Renal pelvis (tissue), 4 donors: ENCODE results near the gene ZFHX3. TPM values are rescaled to one million over a fixed set of nuclear protein-coding genes. Genes with fewer than 3 reads are reported as not detected.
"Not testable (repeated sequence)": the region's sequence is repeated elsewhere in the genome, so short reads cannot be mapped to it uniquely, and the experiment has no call there.

Experiments used
- DNase-seq: peaks from one replicate; pipeline ENCODE4 v3.0.0-alpha.2; 2013
- polyA plus RNA-seq, 3 donors: library from polyadenylated mRNA; unstranded; fragments of 120-200 nt; gene quantifications; one replicate each; pipeline ENCODE4 v1.2.1, GENCODE V29; 2013; ENCODE audit not compliant: insufficient read length in 3 of 3

ZFHX3 gene
- polyA plus RNA-seq, 3 donors, result 17.6 to 24.2 (median 23.3) TPM

DNA sequence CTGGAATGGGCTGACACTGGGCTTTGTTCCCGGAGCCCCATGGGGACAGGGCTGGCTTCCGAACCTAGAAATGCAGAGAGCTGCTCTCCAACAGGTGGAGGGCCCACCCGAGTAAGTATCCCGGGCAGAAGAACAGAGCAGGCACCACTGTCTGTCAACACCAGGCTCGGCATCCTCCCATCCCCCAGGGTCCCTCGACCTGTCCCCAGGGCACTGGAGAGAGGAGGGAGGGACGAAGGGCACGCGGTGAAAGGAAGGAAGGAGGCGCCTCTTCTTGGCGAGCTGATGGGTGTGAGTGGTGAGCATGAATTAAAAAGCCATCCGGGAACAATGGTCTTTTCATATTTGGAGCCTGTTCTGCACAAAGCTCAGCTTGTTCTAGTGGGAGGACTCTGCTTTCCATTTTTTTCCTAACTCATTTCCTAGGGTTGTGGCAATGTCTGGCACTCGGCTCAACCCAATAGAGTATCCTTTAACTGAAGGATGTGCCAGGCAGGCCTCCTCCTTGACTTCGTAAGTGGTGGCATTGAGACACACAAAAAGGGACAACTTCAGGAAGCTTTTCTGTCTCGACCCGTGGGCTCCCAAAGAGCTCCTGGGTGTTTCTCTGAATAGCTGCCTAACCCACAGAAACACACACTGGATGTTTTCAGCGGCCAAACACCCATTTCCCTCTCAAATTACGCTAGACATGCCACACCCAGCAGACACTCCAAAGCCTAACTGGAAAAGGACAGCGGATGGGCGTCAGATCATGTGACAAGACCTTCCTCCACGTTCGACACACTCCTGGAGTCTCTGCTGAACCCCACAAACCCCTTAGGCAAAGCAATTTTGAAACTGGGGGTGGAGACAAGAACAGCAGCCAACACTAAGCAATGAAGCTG, 47.7 kb downstream of the ZFHX3 start:
- DNase-seq, result no peak

DNA sequence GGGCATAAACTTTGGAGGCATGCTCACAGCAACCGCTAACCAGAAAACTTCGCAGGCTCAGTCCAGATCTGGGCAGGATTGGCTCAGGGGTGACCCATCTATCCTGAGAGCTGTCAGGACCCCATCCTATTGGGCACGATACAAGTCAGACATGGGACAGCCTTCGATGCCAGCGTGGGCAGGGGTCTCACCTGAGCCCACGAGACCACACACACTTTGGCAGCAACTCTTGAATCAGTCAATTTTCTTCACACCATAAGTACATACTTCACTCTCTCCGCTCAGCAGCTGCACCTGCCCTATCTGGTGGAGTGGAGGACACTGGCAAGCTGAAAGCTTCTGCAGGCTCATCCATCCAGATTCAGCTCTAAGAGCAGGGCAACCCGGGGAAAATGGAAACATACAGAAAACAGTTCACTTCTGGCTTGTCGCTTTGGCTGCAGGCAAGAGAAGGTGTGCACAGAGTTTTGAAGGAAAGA, 48.3 kb downstream of the ZFHX3 start:
- no peak for DNase-seq

DNA sequence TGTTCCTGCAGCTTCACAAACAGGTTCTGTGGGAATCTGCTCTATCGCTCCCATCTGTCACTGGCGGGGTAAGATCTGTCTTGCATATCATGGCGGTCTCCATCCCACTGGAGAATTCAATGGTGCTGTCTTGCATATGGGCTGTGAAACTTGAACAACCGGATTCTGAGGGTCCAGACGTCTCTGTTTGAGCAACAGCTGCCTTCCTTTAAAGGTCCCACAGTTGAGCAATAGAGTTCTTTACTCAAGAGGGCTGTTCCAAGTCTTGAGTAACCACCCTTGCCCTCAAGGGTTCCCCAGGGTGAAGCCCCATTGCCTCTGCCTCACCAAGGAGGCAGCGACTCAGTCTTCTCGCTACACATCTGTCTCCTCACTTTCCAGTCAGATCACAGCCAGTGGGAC, 50.8 kb downstream of the ZFHX3 start:
- peak; percentile 50 for DNase-seq

DNA sequence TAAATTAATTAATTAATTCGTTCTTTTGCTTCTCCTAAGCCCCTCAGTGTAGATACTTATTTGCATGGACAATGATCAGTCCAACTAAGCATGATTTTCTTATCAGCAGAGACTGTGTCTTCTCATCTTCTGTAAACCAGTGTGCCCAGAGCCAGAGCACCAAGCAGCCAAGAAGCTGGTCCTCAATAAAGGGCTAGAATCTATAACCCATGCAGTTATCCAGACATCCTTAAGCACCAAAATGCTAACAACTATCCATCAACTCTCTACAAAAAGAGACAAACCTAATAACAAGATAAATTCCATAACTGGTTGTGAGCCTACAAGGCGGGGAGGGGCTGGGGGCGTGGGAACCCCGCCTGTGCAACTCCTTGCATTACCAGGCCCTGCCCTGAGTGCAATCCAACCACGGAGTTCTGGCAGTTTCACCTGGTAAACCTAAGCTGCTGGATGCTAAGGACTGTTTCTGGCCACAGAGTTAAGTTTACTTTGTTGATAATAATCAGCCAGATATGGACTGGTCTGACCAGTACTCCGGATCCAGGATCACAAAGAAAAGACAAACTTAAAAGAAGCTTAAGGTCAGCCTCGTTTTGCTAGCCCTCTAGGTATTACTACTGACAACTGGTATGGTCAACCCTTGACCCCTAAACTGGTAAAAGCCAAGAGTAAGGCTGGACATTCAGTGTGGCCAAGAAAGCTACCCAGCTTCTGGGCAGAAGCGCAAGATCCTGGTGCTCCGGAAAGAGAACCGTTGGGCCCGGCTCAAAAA, 51.5 kb downstream of the ZFHX3 start:
- no peak for DNase-seq

DNA sequence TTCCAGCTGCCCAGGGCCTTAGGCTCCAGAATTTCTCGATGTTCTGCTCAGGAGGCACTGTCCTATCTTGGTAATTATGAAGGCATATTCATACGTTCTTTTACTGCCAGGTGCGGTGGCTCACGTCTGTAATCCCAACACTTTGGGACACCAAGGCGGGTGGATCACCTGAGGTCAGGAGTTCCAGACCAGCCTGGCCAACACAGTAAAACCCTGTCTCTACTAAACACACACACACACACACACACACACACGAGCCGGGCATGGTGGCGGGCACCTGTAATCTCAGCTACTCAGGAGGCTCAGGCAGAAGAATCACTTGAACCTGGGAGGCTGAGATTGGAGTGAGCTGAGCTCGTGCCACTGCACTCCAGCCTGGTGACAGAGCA, 52.1 kb downstream of the ZFHX3 start:
- not testable (repeated sequence) for DNase-seq

DNA sequence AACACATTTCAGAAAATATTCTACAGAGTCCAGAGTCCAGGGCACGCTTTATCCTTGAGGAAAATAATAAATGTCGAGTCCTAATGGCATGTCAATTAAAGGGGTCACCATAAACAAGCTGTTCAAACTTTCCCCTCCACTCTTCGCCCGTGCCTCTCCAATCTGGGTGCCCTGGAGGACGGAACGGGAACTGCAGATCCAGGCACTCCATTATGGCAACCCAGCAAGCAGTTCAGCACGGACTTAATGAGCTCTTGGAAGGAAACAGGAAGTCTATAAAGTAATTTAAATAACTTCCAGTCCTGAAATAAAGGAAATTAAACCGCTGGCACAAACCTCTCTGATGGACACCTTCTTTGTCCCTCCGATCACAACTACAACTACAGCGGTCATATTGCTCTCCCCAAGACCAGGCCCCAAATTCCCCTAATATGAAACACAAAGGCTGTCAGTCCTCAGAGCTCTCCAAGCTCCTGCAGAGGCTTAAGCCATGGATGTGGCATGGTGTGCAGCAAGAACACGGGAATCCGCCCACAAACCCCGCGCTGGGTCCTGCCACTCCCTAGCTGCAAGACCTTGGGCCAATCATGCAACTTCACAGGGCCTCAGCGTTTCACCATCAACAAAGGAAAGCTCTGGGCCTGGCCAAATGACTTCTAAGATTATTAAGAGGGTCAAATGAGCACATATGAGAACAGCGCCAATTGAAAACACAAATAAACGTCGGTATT, 52.6 kb downstream of the ZFHX3 start:
- no peak for DNase-seq

DNA sequence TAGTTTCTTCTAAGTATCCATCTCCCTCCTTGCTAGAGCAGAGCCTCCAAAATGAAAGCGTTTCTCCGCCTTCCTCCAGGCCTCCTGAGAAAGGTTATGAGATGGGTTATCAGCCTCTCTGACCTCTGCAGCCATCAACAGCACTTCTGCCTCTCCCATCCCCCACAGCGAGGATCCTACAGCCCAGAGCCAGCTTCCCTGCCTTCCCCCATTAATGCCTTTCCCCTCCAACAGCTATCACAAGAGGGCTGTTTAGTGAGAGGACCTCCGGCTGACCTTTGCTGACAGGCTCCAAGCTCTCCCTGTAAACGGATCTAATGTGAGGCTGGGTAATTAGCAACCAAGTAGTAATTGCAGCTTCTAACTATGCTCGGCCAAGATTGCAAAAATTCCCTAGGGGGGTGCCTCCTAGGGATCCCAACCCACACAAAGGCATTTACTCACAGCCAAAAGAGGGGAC, 55.8 kb downstream of the ZFHX3 start:
- DNase-seq, result peak; percentile 39

DNA sequence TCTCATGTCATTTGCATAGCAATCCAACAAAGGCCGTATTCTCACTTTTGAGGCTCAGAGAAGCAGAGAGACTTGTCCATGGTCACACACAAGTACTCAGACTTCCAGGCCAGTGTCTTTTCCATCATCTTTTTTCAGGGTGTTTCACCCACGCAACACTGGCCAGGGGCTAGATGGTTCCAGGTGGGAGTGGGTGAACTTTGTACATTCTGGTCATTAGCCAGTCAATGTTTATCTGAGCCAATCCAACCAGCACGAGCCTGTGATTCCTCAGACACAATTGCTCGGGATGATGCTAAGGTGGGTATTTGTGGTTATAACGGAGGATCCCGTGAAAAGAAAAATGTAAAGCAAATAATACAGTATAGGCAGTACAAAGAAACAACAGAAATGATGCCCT, 56.3 kb downstream of the ZFHX3 start:
- no peak for DNase-seq

DNA sequence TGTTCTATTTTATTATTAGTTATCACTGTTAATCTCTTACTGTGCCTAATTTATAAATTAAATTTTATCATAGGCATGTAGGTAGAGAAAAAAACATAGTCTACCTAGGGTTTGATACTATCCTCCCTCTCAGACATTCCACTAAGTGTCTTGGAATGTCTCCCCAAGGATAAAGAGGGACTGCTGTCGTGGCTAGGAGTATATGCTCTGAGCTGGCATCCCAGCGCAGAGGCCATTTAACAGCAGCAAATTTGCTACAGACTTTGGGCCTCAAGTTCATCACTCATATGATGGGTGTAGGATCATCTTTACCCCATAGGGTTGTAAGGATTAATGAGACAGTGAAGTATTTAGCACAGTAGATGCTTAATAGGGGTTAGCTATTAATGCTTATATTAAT, 56.7 kb downstream of the ZFHX3 start:
- no peak for DNase-seq

DNA sequence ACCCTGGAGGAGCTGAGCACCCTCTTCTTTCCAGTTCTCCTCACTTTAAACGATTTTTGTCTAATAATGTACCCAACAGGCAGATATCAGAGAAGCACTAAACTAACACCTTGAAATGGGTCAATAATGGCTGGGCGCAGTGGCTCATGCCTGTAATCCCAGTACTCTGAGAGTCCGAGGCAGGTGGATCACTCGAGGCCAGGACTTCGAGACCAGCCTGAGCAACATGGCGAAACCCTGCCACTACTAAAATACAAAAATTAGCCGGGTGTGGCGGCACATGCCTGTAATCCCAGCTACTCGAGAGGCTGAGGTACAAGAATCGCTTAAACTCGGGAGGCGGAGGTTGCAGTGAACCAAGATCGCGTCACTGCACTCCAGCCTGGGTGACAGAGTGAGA, 57.4 kb downstream of the ZFHX3 start:
- no peak for DNase-seq

DNA sequence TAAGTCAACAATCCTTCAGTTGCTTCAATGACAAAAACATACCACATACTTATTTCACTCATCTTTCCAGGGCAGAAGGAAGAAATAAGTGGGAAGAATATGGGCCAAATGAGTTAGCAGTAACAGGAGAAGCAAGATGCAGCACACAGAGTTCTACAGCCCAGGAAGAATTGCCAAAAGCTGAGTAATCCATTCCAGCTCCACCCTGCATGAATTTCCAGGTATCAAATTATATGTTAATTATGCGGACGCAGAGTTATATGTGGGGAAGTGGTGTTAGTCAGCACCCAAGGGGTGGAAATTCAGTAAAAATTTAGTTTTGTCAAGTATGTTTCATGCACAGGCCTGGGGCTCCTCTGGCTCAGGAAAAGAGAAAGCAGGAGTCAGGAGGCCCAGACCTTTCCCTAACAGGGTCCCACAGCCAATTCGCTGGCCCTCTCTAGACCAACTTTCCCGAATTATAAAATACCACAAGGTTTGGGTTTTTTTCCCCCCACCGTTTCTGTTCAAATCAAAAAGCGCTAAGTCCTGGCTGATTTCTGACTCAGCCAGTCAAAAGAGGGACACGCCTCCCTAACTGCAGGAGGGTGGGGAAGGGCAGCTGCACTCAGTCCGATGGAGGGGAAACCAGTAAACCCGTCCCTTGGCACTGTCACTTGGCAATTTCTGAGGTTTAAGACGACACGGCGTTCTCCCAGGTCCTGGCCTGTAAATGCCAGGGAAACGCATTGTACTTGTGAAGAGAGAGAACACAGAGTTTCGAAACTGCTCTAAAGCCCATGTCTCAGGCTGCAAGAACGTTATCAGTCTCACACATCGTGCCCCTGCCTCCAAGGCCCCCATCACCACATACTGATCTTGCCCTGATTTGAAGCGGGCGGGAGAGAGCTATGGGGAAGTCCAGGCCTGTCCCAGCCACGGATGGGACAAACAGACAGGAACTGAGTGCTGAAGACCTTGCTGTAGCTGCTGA, 58.1 kb downstream of the ZFHX3 start:
- DNase-seq, result no peak

DNA sequence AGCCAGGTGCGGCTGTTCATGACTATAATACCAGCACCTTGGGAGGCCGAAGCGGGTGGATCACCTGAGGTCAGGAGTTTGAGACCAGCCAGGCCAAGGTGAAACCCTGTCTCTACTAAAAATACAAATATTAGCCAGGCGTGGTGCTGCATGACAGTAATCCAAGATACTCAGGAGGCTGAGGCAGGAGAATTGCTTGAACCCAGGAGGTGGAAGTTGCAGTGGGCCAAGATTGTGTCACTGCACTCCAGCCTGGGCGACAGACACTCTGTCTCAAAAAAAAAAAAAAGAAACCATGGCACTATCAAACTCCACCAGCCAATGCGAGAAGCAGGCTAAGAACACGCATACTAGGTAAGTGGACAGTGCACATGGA, 58.7 kb downstream of the ZFHX3 start:
- DNase-seq, result not testable (repeated sequence)

DNA sequence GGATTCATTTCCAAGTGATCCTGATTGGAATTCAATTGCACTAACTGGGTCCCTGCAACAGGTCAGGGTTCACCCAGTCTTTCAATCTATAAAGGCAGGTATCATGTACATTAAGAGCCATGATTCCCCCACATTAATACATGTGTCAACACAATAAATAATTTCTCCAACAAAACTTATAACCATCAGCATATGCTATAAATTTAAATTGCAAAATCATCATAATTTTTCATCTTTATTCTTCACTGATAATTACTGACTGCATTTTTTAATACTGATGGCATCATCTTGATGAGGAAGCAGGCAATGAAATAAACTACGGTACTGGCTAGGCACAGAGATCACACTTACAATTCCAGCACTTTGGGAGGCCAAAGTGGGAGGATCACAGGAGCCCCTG, 59.4 kb downstream of the ZFHX3 start:
- DNase-seq, result no peak

DNA sequence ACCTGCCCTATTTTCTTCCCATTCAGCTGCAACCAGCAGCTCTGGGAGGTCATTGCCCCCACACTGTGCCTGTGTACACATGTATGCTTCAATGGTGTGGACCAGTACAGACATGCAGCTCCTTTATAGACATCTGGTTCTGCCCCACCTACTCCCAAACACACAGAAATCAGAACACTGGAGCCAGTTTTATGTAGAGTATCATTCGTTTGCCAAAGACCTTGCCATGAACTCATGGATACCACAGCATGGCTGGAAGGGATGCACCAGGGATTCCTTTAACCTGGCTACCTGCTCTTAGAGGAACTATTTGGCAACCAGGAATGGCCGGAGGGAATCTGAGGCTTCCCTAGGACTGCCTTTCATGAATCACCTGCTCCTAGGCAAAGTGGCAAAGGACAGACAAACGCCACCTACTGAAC, 60.4 kb downstream of the ZFHX3 start:
- no peak for DNase-seq

DNA sequence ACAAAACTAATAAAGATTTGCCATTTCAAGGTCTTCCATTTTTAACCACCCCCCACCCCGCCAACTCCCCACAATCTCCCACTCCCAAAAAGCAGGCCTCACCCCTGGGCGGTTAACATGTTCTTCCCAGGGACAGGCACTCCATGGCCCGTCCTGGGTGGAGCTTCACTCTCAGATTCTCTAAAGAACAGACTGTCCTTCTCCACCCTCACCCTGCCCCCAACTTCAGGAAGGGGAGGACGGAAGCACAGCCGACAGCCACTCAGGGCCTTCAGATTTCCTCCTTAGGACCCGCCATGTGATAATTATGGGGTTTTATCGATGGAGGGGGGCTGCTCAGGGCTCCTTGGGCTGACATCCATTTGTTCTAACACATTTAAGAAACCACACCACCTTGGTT, 61.9 kb downstream of the ZFHX3 start:
- no peak for DNase-seq

DNA sequence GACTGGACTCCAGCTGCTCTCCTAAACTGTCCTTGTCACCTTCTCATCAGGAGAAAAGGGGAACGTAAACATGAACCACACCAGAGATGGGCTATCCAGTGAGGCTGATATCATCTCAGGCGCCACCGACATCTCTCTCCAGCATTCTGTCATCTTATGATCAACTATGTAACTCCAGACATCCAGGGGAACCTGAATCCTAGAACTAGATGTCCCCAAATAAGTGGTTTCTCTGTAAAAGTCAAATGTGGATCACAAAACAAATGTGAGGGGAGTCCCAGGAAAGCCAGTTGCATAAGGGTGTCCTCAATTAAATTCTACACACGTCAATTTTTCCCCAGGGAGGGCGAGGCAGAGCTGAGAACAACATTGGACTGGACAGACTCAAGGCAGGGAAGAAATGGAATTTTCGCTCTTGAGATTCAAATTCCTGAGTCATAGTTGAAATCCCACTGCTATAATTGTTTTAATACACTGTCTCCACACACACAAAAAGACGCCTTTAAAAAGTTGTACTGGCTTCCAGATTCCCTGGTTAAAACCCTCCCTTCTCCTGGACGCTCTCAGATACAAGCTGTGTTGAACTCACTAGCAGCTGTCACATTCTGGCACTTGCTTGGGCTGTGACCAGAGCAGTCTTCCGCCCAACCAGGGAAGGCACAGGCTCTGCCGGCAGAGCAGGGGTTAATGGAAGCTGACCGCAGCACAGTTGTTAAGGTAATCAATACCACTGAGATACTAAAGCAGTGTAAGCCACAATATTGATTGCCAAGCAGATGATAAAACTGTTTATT, 62.6 kb downstream of the ZFHX3 start:
- DNase-seq, result no peak

DNA sequence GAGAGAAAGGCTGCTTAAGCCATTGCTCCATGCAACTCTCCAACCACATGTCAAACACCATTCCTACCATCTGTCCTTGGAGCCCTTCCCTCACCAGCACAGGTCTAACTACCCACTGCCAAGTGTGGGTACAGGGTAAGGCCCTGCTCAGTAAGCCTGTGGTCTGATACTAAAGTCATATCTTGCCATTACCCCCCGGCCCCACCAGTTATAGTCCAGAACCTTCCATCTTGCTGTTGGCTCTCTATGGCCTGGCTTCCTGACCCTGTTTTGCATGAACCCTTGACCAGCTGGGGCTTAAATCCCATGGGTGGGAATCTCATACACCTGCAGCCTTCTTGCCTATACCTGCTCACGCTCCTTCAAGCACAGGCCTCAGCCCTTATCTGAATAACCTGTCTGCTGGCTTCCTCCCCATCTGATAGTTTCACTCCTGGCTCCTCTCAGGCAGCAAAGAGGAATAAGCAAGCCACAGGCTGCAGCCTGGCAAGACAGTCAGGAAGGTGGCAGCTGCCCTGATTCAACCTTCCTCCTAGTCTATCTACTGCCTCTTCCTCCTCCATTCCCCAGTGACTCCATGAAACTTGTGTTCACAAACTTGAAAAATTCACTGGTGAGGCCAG, 64.1 kb downstream of the ZFHX3 start:
- DNase-seq, result no peak

DNA sequence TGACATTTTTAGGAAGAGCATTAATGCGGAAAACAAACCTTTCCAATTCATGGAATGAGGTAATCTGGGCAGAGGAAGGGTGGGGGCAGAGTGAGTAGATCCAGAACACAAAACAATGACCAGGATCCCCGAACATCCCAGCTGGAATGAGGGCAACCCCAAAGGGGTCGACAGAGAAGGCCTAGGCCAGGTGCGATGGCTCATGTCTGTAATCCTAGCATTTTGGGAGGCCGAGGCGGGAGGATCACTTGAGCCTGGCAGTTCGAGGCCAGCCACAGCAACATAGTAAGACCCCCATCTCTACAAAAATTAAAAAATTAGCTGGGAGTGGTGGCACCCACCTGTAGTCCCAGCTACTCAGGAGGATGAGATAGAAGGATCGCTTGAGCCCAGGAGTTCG, 64.7 kb downstream of the ZFHX3 start:
- DNase-seq, result no peak

DNA sequence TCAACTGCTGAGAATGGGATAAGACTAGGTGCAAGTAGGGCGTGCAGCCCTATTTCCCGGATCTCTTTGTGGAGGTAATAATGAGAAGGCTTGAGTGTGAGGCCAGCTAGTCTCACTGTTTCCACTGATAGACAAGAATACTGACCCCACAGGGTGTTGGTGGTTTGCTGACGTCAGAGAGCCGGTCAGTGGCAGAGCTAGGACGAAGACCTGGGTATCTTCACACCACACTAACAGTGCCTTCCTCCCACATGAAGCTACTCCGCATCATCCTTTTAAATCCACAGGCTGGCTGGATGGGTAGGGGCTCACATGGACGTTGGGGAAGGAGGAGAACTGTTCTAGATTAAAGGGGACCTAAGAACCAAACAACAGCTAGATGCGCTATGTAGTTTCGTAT, 68.0 kb downstream of the ZFHX3 start:
- DNase-seq, result no peak

DNA sequence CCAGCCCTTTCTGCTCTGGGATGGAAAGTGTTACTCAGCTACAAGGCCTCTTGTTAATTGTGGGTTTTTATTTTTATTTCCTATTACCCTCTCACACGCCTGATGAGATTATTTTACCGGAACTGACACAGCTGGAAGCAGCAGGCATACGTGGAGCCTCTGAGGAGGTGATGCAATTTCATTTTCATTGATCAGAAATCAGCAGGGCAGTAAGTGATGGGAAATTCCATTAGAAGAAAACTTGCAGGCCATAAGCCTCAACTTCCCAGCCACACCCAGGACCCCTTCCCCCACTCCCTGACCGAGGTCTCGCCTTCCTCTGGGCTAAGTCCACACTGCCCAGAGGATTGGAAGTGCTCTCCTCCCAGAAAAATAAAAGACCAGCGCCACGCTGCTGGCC, 69.7 kb downstream of the ZFHX3 start:
- DNase-seq, result no peak
